ENCODE results near the gene MYBPC2.
A peak's percentile ranks its signal among the peaks of the same experiment; 100 is the strongest.

Gene MYBPC2

GRCh38 chr19:50500753-50501151 lies 68.1 kb downstream of the MYBPC2 start:
- DNase-seq (ENCODE audit: low read depth): no peak

- no peak for DNase-seq (ENCODE audit: low read depth)
These were observed 68.5 kb downstream of the MYBPC2 start for GRCh38 chr19:50501186-50501567.

GRCh38 chr19:50501568-50502475 lies 69.1 kb downstream of the MYBPC2 start:
- DNase-seq (ENCODE audit: low read depth): no peak

GRCh38 chr19:50505856-50506611 lies 73.3 kb downstream of the MYBPC2 start:
- no peak for DNase-seq (ENCODE audit: low read depth)

GRCh38 chr19:50506700-50507099 lies 74.0 kb downstream of the MYBPC2 start:
- DNase-seq (ENCODE audit: low read depth): no peak

- no peak for DNase-seq (ENCODE audit: low read depth)
These were observed 74.7 kb downstream of the MYBPC2 start for GRCh38 chr19:50507376-50507775.

GRCh38 chr19:50508843-50509190 lies 76.1 kb downstream of the MYBPC2 start:
- no peak for DNase-seq (ENCODE audit: low read depth)

GRCh38 chr19:50509366-50509765 lies 76.7 kb downstream of the MYBPC2 start:
- no peak for DNase-seq (ENCODE audit: low read depth)

- DNase-seq (ENCODE audit: low read depth): no peak
These were observed 77.5 kb downstream of the MYBPC2 start for GRCh38 chr19:50510121-50510670.

GRCh38 chr19:50510700-50511068 lies 78.0 kb downstream of the MYBPC2 start:
- no peak for DNase-seq (ENCODE audit: low read depth)

- DNase-seq (ENCODE audit: low read depth): peak; percentile 94
These were observed 78.6 kb downstream of the MYBPC2 start, which contains the start of gene JOSD2 for GRCh38 chr19:50511069-50511822. Gene JOSD2 (minus strand): TSS chr19:50511191. CDS start chr19:50510431, 760 bp downstream.

GRCh38 chr19:50512112-50512998 lies 79.7 kb downstream of the MYBPC2 start:
- DNase-seq (ENCODE audit: low read depth): no peak

GRCh38 chr19:50512999-50513745 lies 80.5 kb downstream of the MYBPC2 start:
- no peak for DNase-seq (ENCODE audit: low read depth)

- DNase-seq (ENCODE audit: low read depth): no peak
These were observed 81.2 kb downstream of the MYBPC2 start, which contains the start of gene ASPDH for GRCh38 chr19:50513746-50514345. Gene ASPDH (minus strand): TSS chr19:50513913. CDS start chr19:50513823, 90 bp downstream.

GRCh38 chr19:50514346-50515167 lies 81.9 kb downstream of the MYBPC2 start:
- no peak for DNase-seq (ENCODE audit: low read depth)

- no peak for DNase-seq (ENCODE audit: low read depth)
These were observed 82.5 kb downstream of the MYBPC2 start for GRCh38 chr19:50515168-50515561.

Measured in GM04503 (cell line).